Parathyroid adenoma (tissue), 2 donors: ENCODE measurements around the gene ETF1.

Experiments
- H2AFZ ChIP-seq: fragments of 300-600 bp; sonication (generic); one replicate; pipeline ENCODE4 v1.7.0; 2017; ENCODE audit warnings: antibody characterized with exemption, mild to moderate bottlenecking
- H3K27ac ChIP-seq: fragments of 300-600 bp; sonication (generic); one replicate; pipeline ENCODE4 v1.7.0; 2017
- H3K27me3 ChIP-seq: fragments of 300-600 bp; sonication (generic); one replicate; pipeline ENCODE4 v1.7.0; 2017; ENCODE audit warnings: low read length; ENCODE audit not compliant: control insufficient read depth, insufficient read depth
- H3K36me3 ChIP-seq: fragments of 300-600 bp; sonication (generic); one replicate; pipeline ENCODE4 v1.7.0; 2017; ENCODE audit warnings: low read length; ENCODE audit not compliant: control insufficient read depth, insufficient read depth
- H3K4me1 ChIP-seq: fragments of 300-600 bp; sonication (generic); one replicate; pipeline ENCODE4 v1.7.0; 2017; ENCODE audit warnings: control low read depth
- H3K4me2 ChIP-seq: fragments of 300-600 bp; sonication (generic); one replicate; pipeline ENCODE4 v1.7.0; 2017; ENCODE audit warnings: low read length
- H3K4me3 ChIP-seq: fragments of 300-600 bp; sonication (generic); one replicate; pipeline ENCODE4 v1.7.0; 2017; ENCODE audit warnings: low read depth, low read length
- H3K79me2 ChIP-seq: fragments of 300-600 bp; sonication (generic); one replicate; pipeline ENCODE4 v1.7.0; 2017; ENCODE audit warnings: control low read depth
- H3K9ac ChIP-seq: fragments of 300-600 bp; sonication (generic); one replicate; pipeline ENCODE4 v1.7.0; 2017; ENCODE audit warnings: mild to moderate bottlenecking
- H3K9me3 ChIP-seq: fragments of 300-600 bp; sonication (generic); one replicate; pipeline ENCODE4 v1.7.0; 2017; ENCODE audit warnings: low read length; ENCODE audit not compliant: control insufficient read depth
- CTCF ChIP-seq: fragments of 300-600 bp; sonication (generic); IDR thresholded peaks from one replicate; pipeline ENCODE4 v1.7.0; 2017; ENCODE audit warnings: antibody characterized with exemption, mild to moderate bottlenecking
- donor health status: primary hyperparathyroidism.

The ETF1 gene

GRCh38 chr5:138559937-138560336 lies 16.9 kb upstream of the ETF1 start:
- Histone ChIP-seq H3K4me2 (peak overlapping the region; percentile 34), H3K4me1 (peaks cover 4% of the 10 kb centered on the region), H3K27ac (no peak overlapping the region), H2AFZ (no peak overlapping the region), H3K4me3 (no peak overlapping the region), H3K9me3 (no peaks in the 10 kb centered on the region), H3K36me3 (no peaks in the 10 kb centered on the region), H3K9ac (no peak overlapping the region), H3K27me3 (no peaks in the 10 kb centered on the region), H3K79me2 (peaks cover 7% of the 10 kb centered on the region)
- no peak for TF ChIP-seq CTCF

- Histone ChIP-seq H3K9ac (no peak overlapping the region), H2AFZ (no peak overlapping the region), H3K9me3 (no peaks in the 10 kb centered on the region), H3K4me1 (peaks cover 4% of the 10 kb centered on the region), H3K4me3 (no peak overlapping the region), H3K4me2 (no peak overlapping the region), H3K27me3 (no peaks in the 10 kb centered on the region), H3K36me3 (no peaks in the 10 kb centered on the region), H3K27ac (no peak overlapping the region), H3K79me2 (no peaks in the 10 kb centered on the region)
- no peak for TF ChIP-seq CTCF
Measured at GRCh38 chr5:138557677-138558076, 14.6 kb upstream of the ETF1 start.

- Histone ChIP-seq H2AFZ (no peak overlapping the region), H3K9ac (no peak overlapping the region), H3K27me3 (no peaks in the 10 kb centered on the region), H3K4me3 (no peak overlapping the region), H3K4me1 (peaks cover 3% of the 10 kb centered on the region), H3K27ac (no peak overlapping the region), H3K36me3 (no peaks in the 10 kb centered on the region), H3K9me3 (no peaks in the 10 kb centered on the region), H3K4me2 (no peak overlapping the region), H3K79me2 (peaks cover 4% of the 10 kb centered on the region)
- no peak for TF ChIP-seq CTCF
Measured at GRCh38 chr5:138554143-138554542, 11.1 kb upstream of the ETF1 start.

- Histone ChIP-seq H3K79me2 (peaks cover 8% of the 10 kb centered on the region), H3K9me3 (no peaks in the 10 kb centered on the region), H3K4me3 (no peak overlapping the region), H3K27ac (no peak overlapping the region), H3K36me3 (no peaks in the 10 kb centered on the region), H3K4me1 (peaks cover 3% of the 10 kb centered on the region), H3K4me2 (no peak overlapping the region), H3K9ac (no peak overlapping the region), H3K27me3 (no peaks in the 10 kb centered on the region), H2AFZ (no peak overlapping the region)
- TF ChIP-seq CTCF, result no peak
Measured at GRCh38 chr5:138553437-138554095, 10.5 kb upstream of the ETF1 start.

- Histone ChIP-seq H3K27me3 (no peaks in the 10 kb centered on the region), H3K4me3 (no peak overlapping the region), H3K36me3 (no peaks in the 10 kb centered on the region), H3K4me1 (peaks cover 6% of the 10 kb centered on the region), H3K27ac (no peak overlapping the region), H2AFZ (no peak overlapping the region), H3K9ac (no peak overlapping the region), H3K79me2 (peaks cover 16% of the 10 kb centered on the region), H3K4me2 (no peak overlapping the region), H3K9me3 (no peaks in the 10 kb centered on the region)
- no peak for TF ChIP-seq CTCF
Measured at GRCh38 chr5:138552657-138553056, 9.6 kb upstream of the ETF1 start.
